ENCODE measurements around the gene RGP1.

Gene RGP1

DNA sequence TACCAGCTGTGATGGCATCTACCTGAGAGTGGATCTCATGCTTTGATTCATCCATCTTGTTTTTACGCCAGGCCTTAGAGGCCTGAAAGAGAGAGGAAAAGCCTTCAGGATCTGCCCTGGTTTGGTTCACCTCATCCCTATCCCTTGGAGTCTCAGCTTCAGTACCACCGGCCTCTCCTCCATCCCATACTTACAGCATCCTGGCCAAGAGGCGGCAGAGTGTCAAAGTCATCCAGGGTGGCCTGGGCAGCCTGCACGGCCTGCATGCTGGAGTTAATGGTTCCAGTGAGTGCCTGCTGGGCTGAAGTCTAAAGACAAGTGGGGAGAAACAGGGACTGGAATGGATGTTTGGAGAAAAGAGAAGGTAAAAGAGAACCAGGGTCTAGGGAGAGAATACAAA, 29.5 kb upstream of the RGP1 start:
- no peak for DNase-seq (ENCODE audit: low spot score)

DNA sequence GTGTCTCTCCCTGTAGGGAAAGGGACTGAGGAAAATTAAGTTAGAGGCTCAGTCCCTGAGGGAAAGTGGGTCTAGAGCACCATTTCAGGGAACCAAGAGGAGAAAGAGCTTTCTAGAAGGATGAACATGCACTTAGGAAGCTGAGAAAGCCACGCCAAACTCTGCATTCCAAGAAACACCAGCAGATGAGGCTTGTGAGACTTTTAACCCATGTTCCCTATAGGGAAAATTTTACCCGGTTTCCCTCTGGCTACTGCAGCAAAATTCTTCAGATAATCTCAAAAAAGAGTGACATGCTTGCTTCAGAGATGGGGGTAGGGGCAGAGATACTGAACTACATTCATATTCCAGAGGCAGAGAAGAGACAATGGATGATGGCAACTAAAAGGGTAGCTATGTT, 25.7 kb upstream of the RGP1 start:
- DNase-seq (ENCODE audit: low spot score) = no peak

DNA sequence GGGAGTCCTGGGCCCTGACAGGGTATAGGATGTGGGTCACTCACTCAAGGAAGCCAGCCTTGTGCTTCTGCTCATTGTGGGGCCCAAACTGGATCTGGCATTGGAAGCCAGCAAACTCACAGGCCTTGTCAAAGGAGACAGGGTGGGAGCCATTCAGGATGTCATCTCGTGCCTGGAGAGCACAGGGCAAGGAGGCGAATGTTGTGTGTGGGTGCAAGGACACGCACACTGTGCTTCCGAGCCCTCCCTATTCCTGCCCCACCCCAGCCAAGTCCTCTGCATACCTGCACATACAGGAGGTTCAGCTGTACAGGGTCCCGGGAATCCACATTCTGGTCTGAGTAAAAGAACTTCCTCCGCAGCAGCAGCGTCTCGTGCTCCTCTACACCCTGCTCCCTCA, 25.2 kb upstream of the RGP1 start:
- DNase-seq (ENCODE audit: low spot score) = no peak

DNA sequence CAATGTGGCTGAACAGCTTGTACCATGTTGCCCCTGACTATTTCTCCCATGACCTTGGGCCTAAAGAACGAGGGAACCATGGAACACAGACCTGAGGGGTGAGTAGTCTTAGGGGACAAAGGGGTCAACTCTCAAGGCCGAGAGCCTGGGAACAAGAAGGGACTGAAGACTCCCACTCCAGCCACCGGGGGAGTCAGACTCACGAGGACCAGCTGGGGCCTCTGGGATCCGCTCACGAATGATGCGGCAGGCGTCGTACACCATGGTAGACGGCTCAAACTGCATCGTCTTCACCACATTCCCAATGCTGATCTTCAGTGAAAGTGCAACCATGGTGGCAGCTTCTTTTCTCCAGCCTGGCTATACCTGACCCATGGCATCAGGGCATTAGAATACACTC, 23.7 kb upstream of the RGP1 start:
- DNase-seq (ENCODE audit: low spot score) = no peak

DNA sequence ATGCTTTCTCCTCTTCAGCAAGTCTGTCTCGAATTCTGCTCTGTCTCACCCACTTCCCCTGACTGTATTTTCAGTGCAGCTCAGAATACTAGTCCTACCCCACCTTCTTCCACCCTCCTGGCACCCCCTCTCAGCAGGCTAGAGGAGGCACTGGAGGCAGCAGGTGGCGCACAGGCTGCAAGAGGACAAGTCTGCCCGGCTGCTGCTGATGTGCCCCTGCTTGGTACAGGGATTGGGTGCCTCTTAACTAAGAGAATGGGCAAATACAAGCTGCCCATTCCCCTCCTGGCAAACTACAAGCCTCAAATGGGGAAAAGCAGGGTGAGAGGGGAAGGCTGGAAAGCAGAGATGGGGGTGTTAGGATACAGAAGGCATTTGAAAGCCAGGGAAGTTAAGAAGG, 22.2 kb upstream of the RGP1 start:
- DNase-seq (ENCODE audit: low spot score) = peak; percentile 49

DNA sequence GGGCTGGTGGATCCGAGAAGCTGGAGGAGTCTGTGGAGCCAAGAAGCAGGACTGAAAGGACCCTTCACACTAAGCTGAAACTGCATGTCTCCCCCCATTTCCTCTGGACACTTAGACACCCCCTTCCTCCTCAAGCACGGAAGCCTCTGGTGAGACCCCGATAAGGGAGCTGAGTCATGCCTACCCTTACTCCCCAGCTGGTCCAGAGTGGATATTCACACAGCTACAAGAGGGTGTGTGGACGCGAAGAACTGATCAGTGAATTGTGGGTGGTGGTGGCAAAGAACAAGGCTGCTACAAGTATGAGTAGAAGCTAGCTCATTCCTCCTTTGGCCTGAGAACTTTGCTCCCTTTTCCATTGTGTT, 21.4 kb upstream of the RGP1 start:
- DNase-seq (ENCODE audit: low spot score) = no peak

DNA sequence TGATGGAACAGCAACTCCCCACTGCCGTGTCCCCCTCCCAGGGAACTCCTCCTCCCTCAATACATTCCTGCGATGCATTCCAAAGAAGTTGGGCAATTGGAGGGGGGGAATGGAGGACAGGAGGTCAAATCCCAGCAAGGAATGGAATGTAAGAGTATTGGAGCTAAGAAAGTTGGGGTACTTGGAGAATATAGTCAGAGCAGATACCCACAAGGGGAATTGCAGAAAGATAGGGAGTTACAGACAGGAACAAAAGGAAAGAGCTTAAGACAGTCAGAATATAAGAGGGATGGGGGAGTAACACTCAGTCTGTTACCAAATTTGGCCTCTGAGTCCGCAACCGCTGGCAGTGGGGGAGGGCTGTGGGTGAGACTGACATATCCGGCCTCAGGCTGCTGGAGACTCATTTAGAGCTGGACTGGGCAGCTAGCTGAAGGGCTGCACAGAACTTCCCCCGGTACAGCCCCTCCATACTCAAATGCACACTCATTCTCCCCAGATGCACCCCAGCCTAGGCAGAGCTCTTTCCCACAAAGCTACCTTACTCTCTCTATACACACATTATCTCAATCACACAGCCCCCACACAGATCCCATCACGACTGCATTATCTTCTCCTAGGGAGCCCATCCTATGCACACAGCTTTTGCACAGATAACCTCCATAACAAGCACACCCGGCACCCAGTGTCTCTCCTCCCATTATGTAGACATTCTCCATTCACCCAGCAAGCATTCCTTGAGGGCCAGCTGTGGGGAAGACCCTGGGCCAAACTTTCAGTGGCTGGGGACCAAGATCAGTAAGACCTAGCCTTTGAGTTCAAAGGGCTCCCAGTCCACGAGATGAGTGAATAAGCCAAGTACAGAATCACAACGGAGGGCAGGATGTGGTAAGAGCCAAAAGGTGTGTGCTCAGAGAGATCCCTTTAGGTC, 20.8 kb upstream of the RGP1 start:
- peak; percentile 84 for DNase-seq (ENCODE audit: low spot score)

DNA sequence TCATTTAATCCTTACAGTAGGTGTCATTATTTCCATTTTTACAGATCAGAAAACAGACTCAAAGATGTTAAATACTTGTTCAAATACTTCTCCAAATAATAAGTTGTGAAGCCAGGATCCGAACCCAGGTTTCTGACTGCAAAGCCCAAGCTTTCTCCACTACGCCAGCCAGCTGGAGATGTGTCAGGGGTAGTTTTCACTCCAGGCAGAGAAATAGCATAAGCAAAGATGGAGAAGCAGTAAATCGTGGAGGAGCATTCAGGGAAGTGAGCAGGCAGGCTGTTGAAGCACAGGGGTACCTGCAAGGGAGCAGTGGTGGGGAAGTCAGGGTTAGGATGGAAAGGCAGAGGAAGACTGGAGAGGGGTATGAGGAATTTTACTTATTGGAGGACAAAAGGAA, 20.0 kb upstream of the RGP1 start:
- DNase-seq (ENCODE audit: low spot score) = no peak

DNA sequence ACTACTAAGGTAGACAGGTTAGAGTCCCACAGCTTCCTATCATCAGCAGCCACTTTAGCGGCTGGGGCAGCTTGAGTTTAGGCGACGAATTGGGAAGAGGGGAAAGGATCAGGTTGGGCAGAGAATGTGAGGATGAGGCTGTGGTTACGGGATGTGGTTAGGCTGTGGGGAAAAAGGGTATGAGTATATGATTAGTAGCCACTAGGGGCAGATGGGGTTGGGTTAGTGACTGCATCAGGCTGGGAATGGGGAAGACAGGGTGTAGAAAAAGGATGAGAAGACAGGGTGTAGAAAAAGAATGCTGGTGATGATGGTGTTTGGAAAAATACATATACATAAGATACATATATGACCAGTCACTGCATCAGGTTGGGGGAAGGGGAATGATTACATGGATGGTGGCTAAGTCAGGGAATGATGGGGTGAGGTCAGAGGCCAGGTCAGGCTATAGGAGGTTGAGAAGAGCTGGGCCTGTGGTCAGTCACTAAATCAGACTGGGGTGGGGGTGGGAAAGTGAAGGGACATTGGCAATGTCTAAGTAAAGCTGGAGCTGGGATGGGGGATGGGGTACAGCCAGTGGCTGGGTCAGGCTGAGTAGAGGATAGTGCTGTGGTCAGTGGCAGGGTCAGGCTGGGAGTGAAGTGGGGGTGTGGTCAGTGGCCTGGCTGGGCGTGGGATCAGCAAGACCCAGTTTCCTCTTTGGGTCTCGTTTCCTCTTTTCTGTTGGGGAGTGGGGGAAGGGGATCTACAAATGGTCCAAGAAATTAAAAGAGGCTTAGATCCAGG, 19.2 kb upstream of the RGP1 start:
- DNase-seq (ENCODE audit: low spot score) = peak; percentile 86

DNA sequence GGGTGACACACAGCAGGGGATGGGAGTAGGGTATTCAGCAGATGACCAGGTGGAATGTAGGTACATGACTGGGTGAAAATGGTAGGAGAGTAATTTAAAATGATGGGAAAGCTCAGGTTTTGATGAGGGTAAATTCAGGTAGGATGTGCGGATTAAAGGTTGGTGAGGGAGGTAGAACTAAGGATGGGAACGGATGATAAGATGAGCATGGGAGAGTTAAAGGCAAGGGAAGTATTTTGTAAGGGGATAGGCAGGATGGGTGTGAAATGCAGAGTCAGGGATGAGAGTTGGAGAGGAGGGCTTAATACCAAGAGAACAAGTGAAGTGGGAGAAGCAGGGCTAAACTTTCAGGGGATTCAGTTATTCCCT, 18.6 kb upstream of the RGP1 start:
- DNase-seq (ENCODE audit: low spot score) = no peak

DNA sequence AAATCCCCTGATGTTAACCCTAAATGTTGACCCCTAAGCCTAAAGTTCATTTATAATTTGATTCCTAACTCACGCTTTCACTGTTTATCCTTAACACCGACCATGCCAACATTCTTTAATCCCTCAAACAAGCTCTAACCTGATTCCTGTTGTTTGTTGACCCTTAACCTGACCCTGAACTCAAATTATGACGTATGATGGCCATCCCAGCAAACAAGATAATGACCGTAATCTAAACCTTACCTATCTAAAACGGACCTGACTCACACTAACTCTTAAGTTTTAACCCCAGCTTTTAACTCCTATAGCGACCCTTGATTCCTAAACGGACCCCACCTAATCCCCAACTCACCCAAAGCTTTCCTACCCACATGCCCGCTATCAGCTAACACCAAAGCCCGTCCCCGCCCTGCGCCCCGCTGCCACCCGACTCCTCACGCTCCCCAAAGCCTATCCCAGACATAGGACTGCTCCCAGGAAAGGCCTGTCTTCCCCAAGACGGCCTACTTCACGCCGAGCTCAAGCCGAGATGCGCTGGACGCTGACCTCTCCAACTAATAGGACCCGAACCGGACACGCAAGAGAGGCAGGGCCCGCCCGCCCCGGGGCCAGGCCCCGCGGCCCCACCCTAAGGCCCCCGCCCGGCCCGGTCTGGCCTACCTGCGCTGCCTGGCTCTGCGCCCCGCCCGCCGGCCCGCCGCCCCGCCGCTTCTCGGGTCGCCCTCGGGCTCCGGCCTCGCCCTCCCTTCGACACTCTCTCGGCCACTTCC, 17.5 kb upstream of the RGP1 start:
- DNase-seq (ENCODE audit: low spot score) = no peak

DNA sequence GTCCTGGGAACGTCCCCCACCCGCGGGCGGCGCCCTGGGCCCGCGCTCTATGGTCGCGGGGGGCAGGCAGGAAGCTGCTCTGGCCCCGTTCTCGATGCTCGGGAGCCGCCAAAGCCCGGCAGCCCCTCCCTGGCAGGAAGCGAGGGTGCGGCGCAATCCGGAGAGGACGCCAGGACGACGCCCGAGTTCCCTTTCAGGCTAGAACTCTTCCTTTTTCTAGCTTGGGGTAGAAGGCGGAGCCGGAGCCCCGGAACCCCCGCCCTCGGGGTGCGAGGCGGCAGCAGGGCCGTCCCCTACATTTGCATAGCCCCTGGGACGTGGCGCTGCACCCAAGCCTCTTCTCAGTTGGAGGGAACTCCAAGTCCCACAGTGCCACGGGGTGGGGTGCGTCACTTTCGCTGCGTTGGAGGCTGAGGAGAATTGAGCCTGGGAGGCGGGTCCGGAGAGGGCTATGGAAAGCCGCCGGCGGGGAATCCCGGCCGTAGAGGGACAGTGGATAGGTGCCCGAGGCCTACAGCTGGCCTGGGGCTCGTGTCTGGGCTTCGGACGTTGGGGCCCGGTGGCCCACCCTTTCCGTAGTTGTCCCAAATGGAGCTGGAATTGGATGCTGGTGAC, 16.8 kb upstream of the RGP1 start, which contains the start of the genes CREB3 and TLN1:
TSS of gene CREB3 (plus strand) at position 482 of the 615 bp plus-strand sequence. CDS start at position 589, 107 bp downstream.
TSS of gene TLN1 (minus strand) at position 11 of the 615 bp plus-strand sequence. CDS start 6,501 bp downstream, outside the sequence.
- DNase-seq (ENCODE audit: low spot score) = peak; percentile 95

DNA sequence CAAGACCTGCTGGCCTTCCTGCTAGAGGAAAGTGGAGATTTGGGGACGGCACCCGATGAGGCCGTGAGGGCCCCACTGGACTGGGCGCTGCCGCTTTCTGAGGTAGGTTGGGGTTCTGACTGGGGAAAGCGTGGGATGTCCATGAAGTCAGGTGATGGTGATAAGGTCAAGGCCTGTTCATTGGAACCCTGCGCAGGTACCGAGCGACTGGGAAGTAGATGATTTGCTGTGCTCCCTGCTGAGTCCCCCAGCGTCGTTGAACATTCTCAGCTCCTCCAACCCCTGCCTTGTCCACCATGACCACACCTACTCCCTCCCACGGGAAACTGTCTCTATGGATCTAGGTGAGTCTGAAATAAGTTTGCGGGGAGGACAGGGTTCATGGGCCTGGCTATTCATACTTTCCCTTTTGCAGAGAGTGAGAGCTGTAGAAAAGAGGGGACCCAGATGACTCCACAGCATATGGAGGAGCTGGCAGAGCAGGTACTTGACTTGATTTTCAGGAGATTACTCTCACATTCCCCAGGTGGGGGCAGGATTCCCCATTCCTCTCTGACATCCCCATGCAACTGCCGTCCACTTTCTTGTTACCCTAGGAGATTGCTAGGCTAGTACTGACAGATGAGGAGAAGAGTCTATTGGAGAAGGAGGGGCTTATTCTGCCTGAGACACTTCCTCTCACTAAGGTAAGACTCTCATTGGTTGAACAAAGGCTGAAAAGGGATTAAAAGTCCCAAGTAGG, 16.1 kb upstream of the RGP1 start:
- DNase-seq (ENCODE audit: low spot score) = peak; percentile 37

DNA sequence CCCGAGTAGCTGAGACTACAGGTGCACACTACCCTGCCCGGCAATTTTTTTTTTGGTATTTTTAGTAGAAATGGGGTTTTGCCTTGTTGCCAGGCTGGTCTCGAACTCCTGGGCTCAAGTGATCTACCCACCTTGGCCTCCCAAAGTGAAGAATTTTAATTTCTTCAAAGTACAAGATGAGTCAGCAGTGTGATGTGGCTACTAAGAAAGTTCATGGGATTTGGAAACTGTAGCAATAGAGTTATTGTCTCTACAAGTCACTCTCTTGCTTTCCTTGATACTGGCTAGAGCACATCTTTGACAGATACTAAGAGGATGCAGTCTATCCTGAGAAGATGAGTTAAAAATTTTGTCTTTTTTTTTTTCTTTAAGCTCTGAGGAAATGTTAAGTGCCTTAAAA, 15.0 kb upstream of the RGP1 start:
- no peak for DNase-seq (ENCODE audit: low spot score)

DNA sequence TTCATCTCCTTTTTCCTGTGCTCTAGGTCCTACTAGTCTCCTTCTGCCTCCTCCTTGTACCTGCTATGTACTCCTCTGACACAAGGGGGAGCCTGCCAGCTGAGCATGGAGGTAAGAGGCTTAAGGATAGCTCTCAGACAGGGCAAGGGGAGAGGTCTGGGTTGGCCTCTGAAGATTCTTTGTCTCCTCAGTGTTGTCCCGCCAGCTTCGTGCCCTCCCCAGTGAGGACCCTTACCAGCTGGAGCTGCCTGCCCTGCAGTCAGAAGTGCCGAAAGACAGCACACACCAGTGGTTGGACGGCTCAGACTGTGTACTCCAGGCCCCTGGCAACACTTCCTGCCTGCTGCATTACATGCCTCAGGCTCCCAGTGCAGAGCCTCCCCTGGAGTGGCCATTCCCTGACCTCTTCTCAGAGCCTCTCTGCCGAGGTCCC, 12.9 kb upstream of the RGP1 start:
- DNase-seq (ENCODE audit: low spot score) = peak; percentile 78

DNA sequence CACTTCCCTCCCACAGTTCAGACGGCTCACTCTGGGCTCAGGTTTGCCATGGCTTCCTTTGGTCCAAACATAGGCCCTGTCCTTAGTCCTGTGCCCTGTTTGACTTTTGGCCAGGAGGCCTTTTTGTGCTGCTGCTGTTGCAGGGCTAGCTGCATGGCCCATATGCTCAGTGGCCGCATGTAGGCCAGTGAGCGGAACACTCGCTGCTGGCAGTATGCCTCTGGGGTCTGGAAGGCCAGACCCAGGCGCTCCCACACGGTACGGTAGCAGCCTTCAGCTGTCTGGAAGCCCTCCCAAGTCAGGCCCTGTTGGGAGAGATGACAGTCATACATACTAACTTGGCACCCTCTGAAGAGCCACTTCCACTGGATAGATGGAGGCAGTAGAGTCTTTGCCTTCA, 11.9 kb upstream of the RGP1 start:
- no peak for DNase-seq (ENCODE audit: low spot score)

DNA sequence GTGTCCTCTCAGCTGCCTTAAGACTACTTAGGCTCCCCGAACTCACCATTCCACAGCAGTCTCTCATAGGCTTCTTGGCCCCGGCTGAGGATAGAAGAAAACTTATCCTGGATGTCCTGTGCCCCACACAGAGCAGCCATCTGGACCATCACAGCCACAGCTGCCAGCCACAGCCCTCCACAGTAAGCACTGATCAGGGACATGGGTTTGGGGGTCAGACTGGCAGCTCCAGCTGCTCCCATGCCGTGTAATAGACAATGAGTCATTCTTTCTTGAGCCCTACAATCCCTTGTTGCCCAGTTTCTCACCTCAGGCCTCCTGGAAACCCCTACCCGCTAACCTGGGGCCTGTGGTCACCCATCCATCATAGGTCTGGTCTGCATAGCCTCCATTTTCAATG, 10.9 kb upstream of the RGP1 start:
- no peak for DNase-seq (ENCODE audit: low spot score)

DNA sequence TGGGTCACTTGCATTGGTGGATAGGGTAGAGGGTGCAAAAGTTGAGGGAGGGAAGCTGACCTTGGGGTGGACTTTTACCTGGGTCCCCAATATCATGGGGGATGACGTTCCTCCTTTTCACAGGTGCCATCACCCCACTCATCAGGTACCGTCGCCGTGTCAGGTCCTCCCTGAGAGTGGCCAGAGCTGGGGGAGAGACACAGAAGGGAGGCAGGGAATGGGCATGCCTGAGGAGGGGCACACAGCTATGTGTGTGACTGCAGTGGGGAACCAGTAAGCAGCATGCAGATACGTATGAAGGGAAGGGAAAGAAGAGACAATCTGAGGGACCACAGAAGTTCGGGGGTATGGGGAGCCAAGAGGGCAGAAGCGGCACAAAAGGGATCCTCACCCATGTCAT, 10.2 kb upstream of the RGP1 start:
- no peak for DNase-seq (ENCODE audit: low spot score)

DNA sequence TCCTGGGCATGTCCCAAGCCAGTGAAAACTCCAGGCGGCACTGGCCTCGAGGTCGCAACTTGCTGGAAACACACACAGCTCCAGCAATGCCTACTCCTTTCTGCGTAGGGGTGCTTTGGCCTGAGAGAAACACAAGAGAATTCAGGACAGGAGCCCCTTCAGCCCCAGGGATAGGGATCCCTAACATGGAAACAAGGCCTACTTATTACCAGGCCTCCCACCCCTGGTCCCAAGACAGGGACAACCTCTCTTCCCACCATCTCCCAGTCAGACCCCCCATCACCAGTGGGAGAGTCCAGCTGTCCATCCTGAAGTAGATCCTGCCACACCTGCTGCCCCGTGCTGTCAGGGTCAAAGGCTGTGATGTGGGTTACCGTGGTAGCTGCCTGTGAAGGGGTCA, 8.8 kb upstream of the RGP1 start:
- no peak for DNase-seq (ENCODE audit: low spot score)

DNA sequence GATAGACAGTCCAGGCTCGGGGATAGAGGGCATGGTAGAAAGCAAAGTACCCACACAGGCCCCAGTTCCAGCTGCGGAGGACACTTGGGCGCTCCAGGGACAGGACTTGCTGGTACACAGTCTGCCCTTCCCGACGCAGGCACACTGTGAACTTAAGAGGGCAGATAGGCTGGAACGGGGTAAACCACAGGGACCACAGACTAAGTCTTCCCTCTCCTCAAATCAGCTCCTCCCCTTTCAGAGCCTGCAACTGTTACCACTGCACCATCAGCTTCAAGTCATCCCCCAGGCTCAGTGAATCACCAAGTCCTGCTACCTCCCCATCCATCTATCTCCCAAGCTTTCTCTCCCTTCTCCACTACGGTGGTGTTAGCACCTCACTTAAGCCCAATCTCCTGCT, 7.3 kb upstream of the RGP1 start:
- DNase-seq (ENCODE audit: low spot score) = no peak

DNA sequence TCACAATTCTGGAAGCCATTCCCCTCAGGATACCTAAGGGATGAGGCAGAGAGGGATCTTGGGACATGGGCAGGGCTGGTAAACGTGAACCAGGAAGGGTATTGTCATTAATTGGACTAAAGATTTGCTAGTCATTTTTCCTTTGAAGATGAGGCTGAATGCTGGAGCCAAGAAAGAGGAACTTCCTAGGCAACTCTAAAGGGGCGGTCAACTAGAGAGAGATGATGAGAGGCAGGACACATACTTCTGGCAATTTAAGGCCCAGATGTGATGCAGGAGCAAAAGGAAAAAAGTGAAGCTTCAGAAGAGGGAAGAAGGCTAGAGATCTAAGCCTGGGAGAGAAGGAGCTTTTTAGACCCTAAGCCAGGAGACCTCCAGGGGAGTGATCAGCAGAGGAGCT, 5.6 kb upstream of the RGP1 start:
- DNase-seq (ENCODE audit: low spot score) = no peak
